OCI-LY7 (cell line): ENCODE measurements around the gene TRIM54.

Source experiments
- CTCF ChIP-seq: fragments of 200-600 bp; sonication (generic); conservative IDR thresholded peaks from 2 replicates; pipeline ENCODE4 v1.5.1; 2014; ENCODE audit warnings: mild to moderate bottlenecking, antibody characterized with exemption, low read length, moderate library complexity, mixed read lengths
- EZH2phosphoT487 ChIP-seq: fragments of 200-600 bp; sonication (generic); IDR thresholded peaks from 2 replicates; pipeline ENCODE4 v1.6.1; 2018; ENCODE audit warnings: low read depth, borderline replicate concordance, mild to moderate bottlenecking, mixed run types, antibody characterized with exemption, low read length, moderate library complexity, mixed read lengths

GRCh38 chr2:27236626-27237025 lies 45.6 kb upstream of the TRIM54 start:
- TF ChIP-seq EZH2phosphoT487 (no peak), CTCF (no peak)
